ENCODE data around the gene CLDN22. TPM values are rescaled to one million over a fixed set of nuclear protein-coding genes. Genes with fewer than 3 reads are reported as not detected.

Gene CLDN22
- not detected in 5 replicates for total RNA-seq (2022; extraction: Qiagen RNA extraction; ENCODE audit: low read depth)

GRCh38 chr4:183320211-183321059, at the start of gene CLDN22:
CLDN22 (minus strand) TSS chr4:183320276; CDS start chr4:183320218, 58 bp downstream.

DNA sequence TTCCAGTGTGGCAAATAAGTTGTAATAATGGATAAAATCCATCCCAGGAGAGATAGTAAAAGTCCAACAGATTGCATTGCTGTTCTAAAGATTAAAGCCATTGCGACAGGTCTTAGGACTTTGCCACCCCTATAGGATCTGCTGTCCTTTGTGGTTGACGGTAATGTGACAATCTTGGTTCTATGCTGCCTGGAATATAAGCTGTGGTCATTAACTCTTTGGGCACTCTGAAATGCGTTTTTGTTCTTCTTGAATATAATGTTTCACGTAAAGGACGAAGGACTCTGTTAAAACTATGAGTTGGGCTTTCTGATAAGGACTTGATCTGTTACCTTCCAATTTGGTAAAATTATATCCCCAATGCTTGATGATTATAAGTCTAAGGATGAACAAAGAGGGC, 2.2 kb upstream of the CLDN22 start, which contains the start of gene CLDN24:
CLDN24 (minus strand) TSS at position 101 of the 400 bp plus-strand sequence; CDS start at position 101, 0 bp downstream.

Other genes starting within 250 kb of the CLDN22 start
- 11.7 to 17.0 TPM (median 15.7 TPM) in 5 replicates for gene WWC2, start 221.0 kb downstream of the CLDN22 start, total RNA-seq (2022; extraction: Qiagen RNA extraction; ENCODE audit: low read depth)
- not detected in 5 replicates for gene CLDN24, start 2.1 kb upstream of the CLDN22 start, total RNA-seq (2022; extraction: Qiagen RNA extraction; ENCODE audit: low read depth)
- 10.5 to 11.7 TPM (median 11.5 TPM) in 5 replicates for gene CDKN2AIP, start 124.4 kb upstream of the CLDN22 start, total RNA-seq (2022; extraction: Qiagen RNA extraction; ENCODE audit: low read depth)
- gene ING2, start 184.8 kb upstream of the CLDN22 start, total RNA-seq (2022; extraction: Qiagen RNA extraction; ENCODE audit: low read depth): 9.2 to 12.0 TPM (median 10.9 TPM) in 5 replicates